Neural progenitor cell (in vitro differentiated cells): ENCODE results near the gene DIO3.

Source experiments
- EZH2 ChIP-seq: fragments of 200-600 bp; sonication (generic); IDR thresholded peaks from 2 replicates; pipeline ENCODE4 v1.6.1; 2017; ENCODE audit warnings: antibody characterized with exemption, mild to moderate bottlenecking, moderate library complexity
- EZH2phosphoT487 ChIP-seq: fragments of 200-600 bp; sonication (generic); IDR thresholded peaks from 2 replicates; pipeline ENCODE4 v1.6.1; 2017; ENCODE audit warnings: antibody characterized with exemption
- TF ChIP-seq, protein P1 (sequence below): fragments of 200-600 bp; sonication (generic); IDR thresholded peaks from 2 replicates; pipeline ENCODE4 v1.5.1; 2017; ENCODE audit warnings: antibody characterized with exemption, mild to moderate bottlenecking

GRCh38 chr14:101543814-101544213, 17.5 kb upstream of the DIO3 start:
- TF ChIP-seq, protein P1, sequence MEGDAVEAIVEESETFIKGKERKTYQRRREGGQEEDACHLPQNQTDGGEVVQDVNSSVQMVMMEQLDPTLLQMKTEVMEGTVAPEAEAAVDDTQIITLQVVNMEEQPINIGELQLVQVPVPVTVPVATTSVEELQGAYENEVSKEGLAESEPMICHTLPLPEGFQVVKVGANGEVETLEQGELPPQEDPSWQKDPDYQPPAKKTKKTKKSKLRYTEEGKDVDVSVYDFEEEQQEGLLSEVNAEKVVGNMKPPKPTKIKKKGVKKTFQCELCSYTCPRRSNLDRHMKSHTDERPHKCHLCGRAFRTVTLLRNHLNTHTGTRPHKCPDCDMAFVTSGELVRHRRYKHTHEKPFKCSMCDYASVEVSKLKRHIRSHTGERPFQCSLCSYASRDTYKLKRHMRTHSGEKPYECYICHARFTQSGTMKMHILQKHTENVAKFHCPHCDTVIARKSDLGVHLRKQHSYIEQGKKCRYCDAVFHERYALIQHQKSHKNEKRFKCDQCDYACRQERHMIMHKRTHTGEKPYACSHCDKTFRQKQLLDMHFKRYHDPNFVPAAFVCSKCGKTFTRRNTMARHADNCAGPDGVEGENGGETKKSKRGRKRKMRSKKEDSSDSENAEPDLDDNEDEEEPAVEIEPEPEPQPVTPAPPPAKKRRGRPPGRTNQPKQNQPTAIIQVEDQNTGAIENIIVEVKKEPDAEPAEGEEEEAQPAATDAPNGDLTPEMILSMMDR = no peak
- TF ChIP-seq EZH2phosphoT487 = no peak
- no peak for TF ChIP-seq EZH2
